WERI-Rb-1 (cell line): ENCODE results near the gene DEFB131A.
"Not testable (repeated sequence)": the region's sequence is repeated elsewhere in the genome, so short reads cannot be mapped to it uniquely, and the experiment has no call there.

Experiments
- DNase-seq: peaks from one replicate; pipeline ENCODE4 v3.0.0-alpha.2; 2020
- H3K27ac ChIP-seq: fragments of 250-450 bp; sonication (Bioruptor Pico); 2 replicates; pipeline ENCODE4 v1.5.1; 2020; ENCODE audit warnings: mild to moderate bottlenecking, moderate library complexity
- H3K27me3 ChIP-seq: fragments of 250-450 bp; sonication (Bioruptor Pico); 2 replicates; pipeline ENCODE4 v1.5.1; 2021; ENCODE audit warnings: mild to moderate bottlenecking, low read depth, moderate library complexity; ENCODE audit not compliant: insufficient read depth, severe bottlenecking
- H3K36me3 ChIP-seq: fragments of 250-450 bp; sonication (Bioruptor Pico); 2 replicates; pipeline ENCODE4 v1.5.1; 2020; ENCODE audit warnings: mild to moderate bottlenecking, moderate library complexity
- H3K4me3 ChIP-seq: 2 replicates; pipeline ENCODE4 v1.5.1; 2011; ENCODE audit warnings: low read depth, mild to moderate bottlenecking, control low read depth, low read length
- H3K9me3 ChIP-seq: fragments of 250-450 bp; sonication (Bioruptor Pico); 2 replicates; pipeline ENCODE4 v1.5.1; 2021; ENCODE audit warnings: mild to moderate bottlenecking, moderate library complexity; ENCODE audit not compliant: severe bottlenecking

The DEFB131A gene

DNA sequence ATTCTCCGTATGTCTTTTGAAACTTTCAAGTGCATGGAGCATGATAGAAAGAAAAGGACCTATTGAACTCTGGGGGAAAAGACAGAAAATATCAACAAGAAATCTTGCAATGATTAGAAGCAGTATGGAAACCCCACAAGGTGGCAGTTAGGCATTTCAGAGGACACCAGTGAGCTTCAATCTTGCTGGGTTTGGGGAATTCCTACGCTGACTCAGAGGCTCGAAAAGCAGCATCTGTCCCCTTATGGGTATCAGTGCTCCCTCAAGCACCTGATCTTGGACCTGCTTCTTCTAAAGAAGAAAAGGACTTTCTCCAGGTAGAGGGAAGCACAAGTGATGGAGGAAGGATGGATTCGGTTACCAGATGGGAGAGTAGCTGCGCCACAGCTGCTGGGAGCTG lies 10.8 kb downstream of the DEFB131A start:
- H3K27ac ChIP-seq = not testable (repeated sequence)

GRCh38 chr4:9479466-9479865 lies 35.3 kb downstream of the DEFB131A start:
- not testable (repeated sequence) for H3K36me3 ChIP-seq, H3K27ac ChIP-seq, H3K9me3 ChIP-seq, H3K27me3 ChIP-seq, DNase-seq, H3K4me3 ChIP-seq

More for the DNA sequence above, 10.8 kb downstream of the DEFB131A start:
- DNase-seq, H3K4me3 ChIP-seq, H3K36me3 ChIP-seq, H3K9me3 ChIP-seq: not testable (repeated sequence)
- H3K27me3 ChIP-seq = peaks cover 22% of the 10 kb centered on the region

- not testable (repeated sequence) for H3K9me3 ChIP-seq, H3K36me3 ChIP-seq, H3K27me3 ChIP-seq, H3K4me3 ChIP-seq, H3K27ac ChIP-seq, DNase-seq
Observed at GRCh38 chr4:9480066-9480465, 35.9 kb downstream of the DEFB131A start.

- not testable (repeated sequence) for H3K4me3 ChIP-seq, H3K27ac ChIP-seq, H3K9me3 ChIP-seq, DNase-seq, H3K36me3 ChIP-seq, H3K27me3 ChIP-seq
Observed at GRCh38 chr4:9482871-9483270, 38.7 kb downstream of the DEFB131A start.

GRCh38 chr4:9483682-9484081 lies 39.5 kb downstream of the DEFB131A start:
- not testable (repeated sequence) for H3K9me3 ChIP-seq, H3K36me3 ChIP-seq, H3K27ac ChIP-seq, H3K4me3 ChIP-seq, H3K27me3 ChIP-seq, DNase-seq

DNA sequence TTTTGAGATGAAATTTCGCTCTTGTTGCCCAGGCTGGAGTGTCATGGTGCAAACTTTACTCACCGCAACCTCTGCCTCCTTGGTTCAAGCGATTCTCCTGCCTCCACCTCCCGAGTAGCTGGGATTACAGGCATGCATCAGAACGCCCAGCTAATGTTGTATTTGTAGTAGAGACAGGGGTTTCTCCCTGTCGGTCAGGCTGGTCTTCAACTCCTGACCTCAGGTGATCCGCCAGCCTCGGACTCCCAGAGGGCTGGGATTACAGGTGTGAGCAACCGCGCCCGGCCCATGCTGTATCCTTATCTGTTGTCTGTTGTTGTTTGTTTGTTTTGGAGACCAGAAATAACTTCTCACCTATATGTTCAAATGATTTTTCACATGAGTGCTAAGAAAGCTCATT lies 42.7 kb downstream of the DEFB131A start:
- not testable (repeated sequence) for H3K9me3 ChIP-seq, H3K27me3 ChIP-seq, DNase-seq, H3K27ac ChIP-seq, H3K4me3 ChIP-seq, H3K36me3 ChIP-seq

- not testable (repeated sequence) for H3K27ac ChIP-seq, H3K27me3 ChIP-seq, H3K36me3 ChIP-seq, H3K9me3 ChIP-seq, H3K4me3 ChIP-seq, DNase-seq
Observed at GRCh38 chr4:9488796-9489195, 44.6 kb downstream of the DEFB131A start.

GRCh38 chr4:9490496-9490895 lies 46.3 kb downstream of the DEFB131A start:
- H3K27me3 ChIP-seq, DNase-seq, H3K36me3 ChIP-seq, H3K4me3 ChIP-seq, H3K9me3 ChIP-seq, H3K27ac ChIP-seq: not testable (repeated sequence)

DNA sequence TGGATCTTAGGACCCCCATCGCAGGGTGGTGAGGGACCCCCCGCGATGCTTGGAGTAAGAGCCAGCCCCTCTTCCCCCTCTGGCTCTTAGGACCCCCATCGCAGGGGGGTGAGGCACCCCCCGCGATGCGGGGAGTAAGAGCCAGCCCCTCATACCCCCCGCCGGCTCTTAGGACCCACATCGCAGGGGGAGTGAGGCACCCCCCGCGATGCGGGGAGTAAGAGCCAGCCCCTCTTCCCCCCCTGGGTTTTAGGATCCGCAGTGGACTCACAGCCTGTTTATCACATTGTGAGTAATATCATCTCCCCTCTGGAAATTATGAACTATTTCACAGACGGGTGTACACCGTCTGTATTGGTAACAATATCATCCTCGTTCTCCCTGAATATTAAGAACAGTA lies 46.8 kb downstream of the DEFB131A start:
- not testable (repeated sequence) for H3K4me3 ChIP-seq, H3K9me3 ChIP-seq, H3K27ac ChIP-seq, DNase-seq, H3K27me3 ChIP-seq, H3K36me3 ChIP-seq

- not testable (repeated sequence) for H3K27ac ChIP-seq, DNase-seq, H3K36me3 ChIP-seq, H3K27me3 ChIP-seq, H3K9me3 ChIP-seq, H3K4me3 ChIP-seq
Observed at GRCh38 chr4:9493589-9493988, 49.4 kb downstream of the DEFB131A start.

DNA sequence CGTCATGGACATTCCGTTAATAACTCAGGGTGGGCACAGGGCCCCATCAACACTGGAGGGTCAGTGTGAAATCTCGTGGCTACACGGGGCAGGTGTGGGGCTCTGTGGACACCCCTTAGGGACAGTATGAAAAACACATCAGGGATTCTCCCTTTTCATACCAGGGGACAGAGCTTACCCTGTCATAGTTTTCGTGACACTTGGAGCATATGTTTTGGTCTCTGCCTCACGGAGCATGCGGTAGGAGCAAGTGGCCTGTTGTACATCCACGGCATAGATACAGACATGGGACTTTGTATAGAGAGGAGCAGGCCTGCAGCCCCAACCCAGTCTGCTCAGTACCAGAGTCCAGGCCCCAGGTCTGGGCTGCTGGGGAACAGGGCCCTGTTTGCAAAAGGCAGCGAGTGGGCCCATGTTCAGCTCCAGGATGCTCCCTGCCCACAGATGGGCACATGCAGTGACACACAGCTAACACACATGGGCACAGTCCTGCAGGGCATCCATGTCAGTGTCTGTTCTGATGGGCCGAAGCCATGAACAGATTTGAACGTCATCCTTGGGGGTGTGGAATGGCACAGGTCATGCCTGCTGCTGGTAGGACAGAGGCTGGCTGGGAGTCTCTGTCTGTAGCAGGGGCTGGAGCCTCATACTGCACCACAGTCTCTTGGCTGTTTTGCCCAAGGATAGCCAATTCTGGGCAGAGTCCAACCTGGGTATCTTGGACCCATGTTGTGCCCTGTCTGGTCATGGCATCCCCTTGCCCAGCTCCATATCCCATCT lies 50.2 kb downstream of the DEFB131A start:
- H3K27ac ChIP-seq, H3K4me3 ChIP-seq, H3K27me3 ChIP-seq, H3K36me3 ChIP-seq, DNase-seq, H3K9me3 ChIP-seq: not testable (repeated sequence)
